ENCODE data around the gene BTG4.
A peak's percentile ranks its signal among the peaks of the same experiment; 100 is the strongest.

BTG4 gene

GRCh38 chr11:111535281-111535680, 23.1 kb upstream of the BTG4 start:
- no peak for DNase-seq

- DNase-seq, result no peak
These were observed 20.2 kb upstream of the BTG4 start for GRCh38 chr11:111532365-111532709.

GRCh38 chr11:111531687-111532364, 19.6 kb upstream of the BTG4 start:
- peak; percentile 64 to 72 for DNase-seq

- DNase-seq, result no peak
These were observed 18.9 kb upstream of the BTG4 start for GRCh38 chr11:111531136-111531535.

- no peak for DNase-seq
These were observed 17.9 kb upstream of the BTG4 start for GRCh38 chr11:111530091-111530490.

- DNase-seq, result no peak
These were observed 16.4 kb upstream of the BTG4 start for GRCh38 chr11:111528557-111528956.

GRCh38 chr11:111527279-111527678, 15.1 kb upstream of the BTG4 start:
- no peak for DNase-seq

- DNase-seq, result no peak
These were observed 14.3 kb upstream of the BTG4 start for GRCh38 chr11:111526501-111526900.

- no peak for DNase-seq
These were observed 13.3 kb upstream of the BTG4 start for GRCh38 chr11:111525456-111525855.

- no peak for DNase-seq
These were observed 11.9 kb upstream of the BTG4 start for GRCh38 chr11:111524056-111524455.

- no peak for DNase-seq
These were observed 11.2 kb upstream of the BTG4 start for GRCh38 chr11:111523343-111523742.

- no peak for DNase-seq
These were observed 10.2 kb upstream of the BTG4 start for GRCh38 chr11:111522426-111522825.

GRCh38 chr11:111521135-111521534, 8.9 kb upstream of the BTG4 start:
- DNase-seq, result no peak

GRCh38 chr11:111520560-111520959, 8.4 kb upstream of the BTG4 start:
- DNase-seq, result no peak

GRCh38 chr11:111518668-111519067, 6.5 kb upstream of the BTG4 start:
- no peak for DNase-seq

GRCh38 chr11:111515591-111515990, 3.4 kb upstream of the BTG4 start:
- no peak for DNase-seq

GRCh38 chr11:111514216-111515031, 2.2 kb upstream of the BTG4 start, which contains the start of gene HOATZ:
Gene HOATZ, plus strand, starts transcription at chr11:111514778. Its CDS starts 7 bp downstream, at chr11:111514785.
- peak in 1 of 2 donors; percentile 28 for DNase-seq

GRCh38 chr11:111513240-111513605, 1.0 kb upstream of the BTG4 start:
- no peak for DNase-seq

- no peak for DNase-seq
These were observed 1.9 kb downstream of the BTG4 start for GRCh38 chr11:111510311-111510710.

GRCh38 chr11:111502611-111503010, 9.6 kb downstream of the BTG4 start:
- no peak for DNase-seq

- no peak for DNase-seq
These were observed 11.7 kb downstream of the BTG4 start for GRCh38 chr11:111500481-111500880.

GRCh38 chr11:111499483-111499882, 12.7 kb downstream of the BTG4 start:
- no peak for DNase-seq

- DNase-seq, result no peak
These were observed 18.1 kb downstream of the BTG4 start for GRCh38 chr11:111494040-111494439.

- no peak for DNase-seq
These were observed 21.7 kb downstream of the BTG4 start for GRCh38 chr11:111490496-111490895.

GRCh38 chr11:111483431-111483830, 28.8 kb downstream of the BTG4 start:
- DNase-seq, result no peak
